Liver (tissue), 3 donors: ENCODE results near the gene SUSD4.

Source experiments
- FOXA2 ChIP-seq: IDR thresholded peaks from 2 replicates; pipeline ENCODE4 v1.6.1; 2016; ENCODE audit warnings: antibody characterized with exemption
- JUND ChIP-seq, 2 donors: IDR thresholded peaks; 2 replicates each; pipeline ENCODE4 v1.6.1; 2016; ENCODE audit warnings: antibody characterized with exemption in 2 of 2
- TAF1 ChIP-seq: conservative IDR thresholded peaks from 2 replicates; pipeline ENCODE4 v1.6.1; 2016; ENCODE audit warnings: antibody characterized with exemption, mild to moderate bottlenecking
- TF ChIP-seq, protein P1 (sequence below): fragments of 150-350 bp; IDR thresholded peaks from 2 replicates; pipeline ENCODE4 v1.5.1; 2017; ENCODE audit warnings: improper control_type of control experiment, low read depth, low read length; ENCODE audit not compliant: missing input control
- TF ChIP-seq, protein P2 (sequence below): IDR thresholded peaks from 2 replicates; pipeline ENCODE4 v1.6.1; 2016; ENCODE audit warnings: antibody characterized with exemption
- TF ChIP-seq, protein P3 (sequence below): IDR thresholded peaks from 2 replicates; pipeline ENCODE4 v1.6.1; 2016; ENCODE audit warnings: antibody characterized with exemption, mild to moderate bottlenecking
- donor health status: healthy.
- donor health status: healthy.

GRCh38 chr1:223330466-223330865 lies 33.5 kb downstream of the SUSD4 start:
- TF ChIP-seq, protein P1, sequence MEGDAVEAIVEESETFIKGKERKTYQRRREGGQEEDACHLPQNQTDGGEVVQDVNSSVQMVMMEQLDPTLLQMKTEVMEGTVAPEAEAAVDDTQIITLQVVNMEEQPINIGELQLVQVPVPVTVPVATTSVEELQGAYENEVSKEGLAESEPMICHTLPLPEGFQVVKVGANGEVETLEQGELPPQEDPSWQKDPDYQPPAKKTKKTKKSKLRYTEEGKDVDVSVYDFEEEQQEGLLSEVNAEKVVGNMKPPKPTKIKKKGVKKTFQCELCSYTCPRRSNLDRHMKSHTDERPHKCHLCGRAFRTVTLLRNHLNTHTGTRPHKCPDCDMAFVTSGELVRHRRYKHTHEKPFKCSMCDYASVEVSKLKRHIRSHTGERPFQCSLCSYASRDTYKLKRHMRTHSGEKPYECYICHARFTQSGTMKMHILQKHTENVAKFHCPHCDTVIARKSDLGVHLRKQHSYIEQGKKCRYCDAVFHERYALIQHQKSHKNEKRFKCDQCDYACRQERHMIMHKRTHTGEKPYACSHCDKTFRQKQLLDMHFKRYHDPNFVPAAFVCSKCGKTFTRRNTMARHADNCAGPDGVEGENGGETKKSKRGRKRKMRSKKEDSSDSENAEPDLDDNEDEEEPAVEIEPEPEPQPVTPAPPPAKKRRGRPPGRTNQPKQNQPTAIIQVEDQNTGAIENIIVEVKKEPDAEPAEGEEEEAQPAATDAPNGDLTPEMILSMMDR, result no peak
- TF ChIP-seq JUND (IDR thresholded peaks at IDR 0.05) (no peak), FOXA2 (no peak), TAF1 (no peak)
- TF ChIP-seq, protein P2, sequence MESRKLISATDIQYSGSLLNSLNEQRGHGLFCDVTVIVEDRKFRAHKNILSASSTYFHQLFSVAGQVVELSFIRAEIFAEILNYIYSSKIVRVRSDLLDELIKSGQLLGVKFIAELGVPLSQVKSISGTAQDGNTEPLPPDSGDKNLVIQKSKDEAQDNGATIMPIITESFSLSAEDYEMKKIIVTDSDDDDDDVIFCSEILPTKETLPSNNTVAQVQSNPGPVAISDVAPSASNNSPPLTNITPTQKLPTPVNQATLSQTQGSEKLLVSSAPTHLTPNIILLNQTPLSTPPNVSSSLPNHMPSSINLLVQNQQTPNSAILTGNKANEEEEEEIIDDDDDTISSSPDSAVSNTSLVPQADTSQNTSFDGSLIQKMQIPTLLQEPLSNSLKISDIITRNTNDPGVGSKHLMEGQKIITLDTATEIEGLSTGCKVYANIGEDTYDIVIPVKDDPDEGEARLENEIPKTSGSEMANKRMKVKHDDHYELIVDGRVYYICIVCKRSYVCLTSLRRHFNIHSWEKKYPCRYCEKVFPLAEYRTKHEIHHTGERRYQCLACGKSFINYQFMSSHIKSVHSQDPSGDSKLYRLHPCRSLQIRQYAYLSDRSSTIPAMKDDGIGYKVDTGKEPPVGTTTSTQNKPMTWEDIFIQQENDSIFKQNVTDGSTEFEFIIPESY, result no peak
- TF ChIP-seq, protein P3, sequence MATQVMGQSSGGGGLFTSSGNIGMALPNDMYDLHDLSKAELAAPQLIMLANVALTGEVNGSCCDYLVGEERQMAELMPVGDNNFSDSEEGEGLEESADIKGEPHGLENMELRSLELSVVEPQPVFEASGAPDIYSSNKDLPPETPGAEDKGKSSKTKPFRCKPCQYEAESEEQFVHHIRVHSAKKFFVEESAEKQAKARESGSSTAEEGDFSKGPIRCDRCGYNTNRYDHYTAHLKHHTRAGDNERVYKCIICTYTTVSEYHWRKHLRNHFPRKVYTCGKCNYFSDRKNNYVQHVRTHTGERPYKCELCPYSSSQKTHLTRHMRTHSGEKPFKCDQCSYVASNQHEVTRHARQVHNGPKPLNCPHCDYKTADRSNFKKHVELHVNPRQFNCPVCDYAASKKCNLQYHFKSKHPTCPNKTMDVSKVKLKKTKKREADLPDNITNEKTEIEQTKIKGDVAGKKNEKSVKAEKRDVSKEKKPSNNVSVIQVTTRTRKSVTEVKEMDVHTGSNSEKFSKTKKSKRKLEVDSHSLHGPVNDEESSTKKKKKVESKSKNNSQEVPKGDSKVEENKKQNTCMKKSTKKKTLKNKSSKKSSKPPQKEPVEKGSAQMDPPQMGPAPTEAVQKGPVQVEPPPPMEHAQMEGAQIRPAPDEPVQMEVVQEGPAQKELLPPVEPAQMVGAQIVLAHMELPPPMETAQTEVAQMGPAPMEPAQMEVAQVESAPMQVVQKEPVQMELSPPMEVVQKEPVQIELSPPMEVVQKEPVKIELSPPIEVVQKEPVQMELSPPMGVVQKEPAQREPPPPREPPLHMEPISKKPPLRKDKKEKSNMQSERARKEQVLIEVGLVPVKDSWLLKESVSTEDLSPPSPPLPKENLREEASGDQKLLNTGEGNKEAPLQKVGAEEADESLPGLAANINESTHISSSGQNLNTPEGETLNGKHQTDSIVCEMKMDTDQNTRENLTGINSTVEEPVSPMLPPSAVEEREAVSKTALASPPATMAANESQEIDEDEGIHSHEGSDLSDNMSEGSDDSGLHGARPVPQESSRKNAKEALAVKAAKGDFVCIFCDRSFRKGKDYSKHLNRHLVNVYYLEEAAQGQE, result no peak
